H1 (cell line): ENCODE data around the gene KCTD10. TPM values are rescaled to one million over a fixed set of nuclear protein-coding genes. Genes with fewer than 3 reads are reported as not detected.

Experiments
- CBX8 ChIP-seq: fragments of 300-800, 300-1000 bp; sonication (generic); IDR thresholded peaks from 2 replicates; pipeline ENCODE4 v1.7.1; 2016; ENCODE audit warnings: low read depth, low read length, borderline replicate concordance
- CHD2 ChIP-seq: IDR thresholded peaks from 2 replicates; pipeline ENCODE4 v1.6.1; 2012; ENCODE audit warnings: low read length, improper control_type of control experiment
- CTCF ChIP-seq, 3 experiments: IDR thresholded peaks; 1 replicate in 2 of 3; 2 replicates in 1 of 3; pipeline versions ENCODE4 v1.5.1 to v1.6.1; 2011; ENCODE audit warnings: low read length in 3 of 3, mild to moderate bottlenecking in 3 of 3, inconsistent platforms in 2 of 3, low read depth in 1 of 3, moderate library complexity in 1 of 3; ENCODE audit not compliant: insufficient read depth in 1 of 3; ENCODE audit errors: control extremely low read depth in 1 of 3
- JUND ChIP-seq: IDR thresholded peaks from 2 replicates; pipeline ENCODE4 v1.6.1; 2011; ENCODE audit warnings: mild to moderate bottlenecking, improper control_type of control experiment, low read length
- RXRA ChIP-seq: IDR thresholded peaks from 2 replicates; pipeline ENCODE4 v1.6.1; 2011; ENCODE audit warnings: low read depth, mild to moderate bottlenecking, low read length, moderate library complexity; ENCODE audit not compliant: insufficient read depth
- SIN3A ChIP-seq, 2 experiments: IDR thresholded peaks in 1 of 2; conservative IDR thresholded peaks in 1 of 2; 2 replicates each; pipeline ENCODE4 v1.6.1; 2011 to 2012; ENCODE audit warnings: low read length in 2 of 2, improper control_type of control experiment in 1 of 2, low read depth in 1 of 2, mild to moderate bottlenecking in 1 of 2
- SP4 ChIP-seq: IDR thresholded peaks from 2 replicates; pipeline ENCODE4 v1.6.1; 2012; ENCODE audit warnings: low read length, inconsistent platforms
- SUZ12 ChIP-seq: fragments of 200-600 bp; sonication (generic); IDR thresholded peaks from 2 replicates; pipeline ENCODE4 v1.6.1; 2012; ENCODE audit warnings: mild to moderate bottlenecking, inconsistent platforms, low read length, moderate library complexity, mixed read lengths
- TBP ChIP-seq: IDR thresholded peaks from 2 replicates; pipeline ENCODE4 v1.6.1; 2011; ENCODE audit warnings: low read depth, low read length, improper control_type of control experiment
- polyA plus RNA-seq, 7 experiments: library from polyadenylated mRNA; depleted of rRNA in 3 of 7; stranded (reverse) in 5 of 7; unstranded in 2 of 7; fragments of >200 nt in 5 of 7; fragments of 200-250 nt in 2 of 7; gene quantifications; 1 replicate in 5 of 7; 2 replicates in 1 of 7; 4 replicates in 1 of 7; pipeline versions ENCODE4 v1.2.1 to v1.2.3, GENCODE V29; 2011 to 2013; ENCODE audit warnings: missing spikeins in 2 of 7, mixed read lengths in 2 of 7
- total RNA-seq: library from RNA; stranded (reverse); fragmentation: NEBNext Ultra II Directional; extraction: Animal tissue kit (Norgen Biotek cat#: 25700); gene quantifications from 2 replicates; pipeline ENCODE4 v1.2.1, GENCODE V29; 2021

Gene KCTD10
- total and polyA plus RNA-seq, 2 of the 8 experiments (the other 6 are each of a cell fraction or from before 2014, with no cell fraction given) = 45.3 to 52.4 TPM

GRCh38 chr12:109434582-109434981 lies 42.5 kb downstream of the KCTD10 start (continued):
- TF ChIP-seq CTCF (IDR thresholded peaks at IDR 0.05; ENCODE audit: control extremely low read depth in 1 of 3, insufficient read depth in 1 of 3, low read depth in 1 of 3, low read length in 3 of 3) = no peak
- TF ChIP-seq TBP = no peak
- TF ChIP-seq SIN3A (conservative IDR thresholded peaks at IDR 0.05 in 1 of 2, IDR thresholded peaks at IDR 0.05 in 1 of 2; ENCODE audit: low read depth in 1 of 2, low read length in 2 of 2) = no peak
- TF ChIP-seq RXRA = no peak
- no peak for TF ChIP-seq CBX8
- TF ChIP-seq SP4 = no peak
- TF ChIP-seq JUND = no peak
- TF ChIP-seq SUZ12 = no peak
- no peak for TF ChIP-seq CHD2
- TF ChIP-seq, all 59 proteins: peak for 0
